PFSK-1 (cell line): ENCODE results near the gene TOX3.

Source experiments
- POLR2AphosphoS5 ChIP-seq: IDR thresholded peaks from 2 replicates; pipeline ENCODE4 v1.6.1; 2012; ENCODE audit warnings: low read depth, mild to moderate bottlenecking, control low read depth, low read length, moderate library complexity
- SIN3A ChIP-seq: IDR thresholded peaks from 2 replicates; pipeline ENCODE4 v1.6.1; 2012; ENCODE audit warnings: mild to moderate bottlenecking, low read length, moderate library complexity, borderline replicate concordance; ENCODE audit not compliant: insufficient read depth
- TAF1 ChIP-seq: IDR thresholded peaks from 2 replicates; pipeline ENCODE4 v1.6.1; 2012; ENCODE audit warnings: low read length, control low read depth, borderline replicate concordance; ENCODE audit not compliant: insufficient read depth

DNA sequence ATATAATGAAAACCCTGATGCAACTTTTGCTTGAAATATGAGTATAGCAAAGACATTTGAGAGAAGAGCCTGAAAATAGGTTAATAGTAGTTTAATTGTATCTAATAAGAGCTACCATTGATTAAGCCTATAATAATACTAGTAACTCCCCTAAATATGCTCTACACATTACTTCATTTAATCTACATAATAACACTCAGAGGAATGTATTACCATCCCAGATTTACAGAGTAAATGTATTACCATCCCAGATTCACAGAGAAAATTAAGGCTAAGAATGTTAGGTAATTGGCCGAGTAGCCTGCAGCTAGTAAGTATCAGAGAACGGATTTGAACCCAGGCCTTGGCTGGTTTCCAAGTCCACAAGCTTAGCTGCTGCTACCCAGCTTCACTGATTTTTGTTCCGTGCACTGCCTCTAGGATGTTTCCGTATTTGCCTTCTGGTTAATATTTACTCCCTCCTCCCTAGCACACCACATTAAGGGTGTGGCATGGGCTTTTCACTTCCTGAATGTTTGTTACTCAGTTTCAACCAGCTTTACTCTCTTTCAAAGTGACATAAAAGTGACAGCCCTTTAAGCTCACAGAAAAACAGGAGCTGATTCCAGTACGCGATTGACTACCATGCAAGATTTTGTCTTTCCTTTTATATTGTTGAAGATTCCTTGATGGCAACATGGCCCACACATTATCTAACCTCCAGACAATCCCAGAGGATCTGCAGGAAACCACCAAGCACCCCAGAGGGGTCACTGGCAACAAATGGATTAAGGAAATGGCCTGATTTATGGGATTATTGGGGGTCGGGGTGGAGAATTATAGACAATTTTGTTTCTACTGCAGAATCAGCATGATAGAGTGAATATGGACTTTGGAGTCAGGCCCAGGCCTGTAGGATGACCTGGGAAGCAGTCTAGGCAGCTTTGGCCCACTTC lies 26.7 kb upstream of the TOX3 start:
- TF ChIP-seq POLR2AphosphoS5 (no peak), SIN3A (no peak), TAF1 (no peak)
